ENCODE data around the gene SLC37A3. TPM values are rescaled to one million over a fixed set of nuclear protein-coding genes. Genes with fewer than 3 reads are reported as not detected.

Gene SLC37A3
- total RNA-seq, 1 donor from 2014 or later: 83.4 TPM

DNA sequence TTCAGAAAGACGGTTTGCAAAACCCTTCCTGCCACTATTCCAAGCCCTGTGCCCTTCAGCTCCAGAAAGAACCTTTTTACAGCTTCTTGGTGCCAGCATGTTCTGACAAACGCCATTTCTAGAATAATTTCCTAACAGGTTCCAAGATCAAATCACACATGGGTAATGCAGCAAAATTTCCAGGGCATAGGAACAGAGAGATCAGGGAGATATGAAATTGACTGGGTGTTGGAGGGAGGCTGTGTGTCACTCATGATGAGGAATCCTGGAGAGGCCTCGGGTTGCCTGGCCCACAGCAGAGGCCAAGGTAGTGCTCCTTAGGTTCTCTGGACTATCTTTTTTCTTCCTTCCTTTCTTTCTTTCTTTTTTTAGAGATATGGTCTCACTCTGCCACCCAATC, 35.1 kb upstream of the SLC37A3 start:
- no peak overlapping the region for H2AFZ ChIP-seq (replicated peaks)
- Mint-ChIP-seq H3K4me3 (no peak overlapping the region), H3K9me3 (peaks cover 2% of the 10 kb centered on the region), H3K27ac (no peak overlapping the region), H3K36me3 (no peaks in the 10 kb centered on the region), H3K27me3 (ENCODE audit: insufficient read depth, low read depth) (peaks cover 2% of the 10 kb centered on the region), H3K4me1 (no peaks in the 10 kb centered on the region)
- H3K9ac ChIP-seq: no peak overlapping the region
- H3K36me3 ChIP-seq: no peaks in the 10 kb centered on the region
- H3K27ac ChIP-seq: no peak overlapping the region
- no peaks in the 10 kb centered on the region for H3K27me3 ChIP-seq
- no peak for TF ChIP-seq EZH2 (IDR thresholded peaks at IDR 0.05)
- TF ChIP-seq, protein P1, sequence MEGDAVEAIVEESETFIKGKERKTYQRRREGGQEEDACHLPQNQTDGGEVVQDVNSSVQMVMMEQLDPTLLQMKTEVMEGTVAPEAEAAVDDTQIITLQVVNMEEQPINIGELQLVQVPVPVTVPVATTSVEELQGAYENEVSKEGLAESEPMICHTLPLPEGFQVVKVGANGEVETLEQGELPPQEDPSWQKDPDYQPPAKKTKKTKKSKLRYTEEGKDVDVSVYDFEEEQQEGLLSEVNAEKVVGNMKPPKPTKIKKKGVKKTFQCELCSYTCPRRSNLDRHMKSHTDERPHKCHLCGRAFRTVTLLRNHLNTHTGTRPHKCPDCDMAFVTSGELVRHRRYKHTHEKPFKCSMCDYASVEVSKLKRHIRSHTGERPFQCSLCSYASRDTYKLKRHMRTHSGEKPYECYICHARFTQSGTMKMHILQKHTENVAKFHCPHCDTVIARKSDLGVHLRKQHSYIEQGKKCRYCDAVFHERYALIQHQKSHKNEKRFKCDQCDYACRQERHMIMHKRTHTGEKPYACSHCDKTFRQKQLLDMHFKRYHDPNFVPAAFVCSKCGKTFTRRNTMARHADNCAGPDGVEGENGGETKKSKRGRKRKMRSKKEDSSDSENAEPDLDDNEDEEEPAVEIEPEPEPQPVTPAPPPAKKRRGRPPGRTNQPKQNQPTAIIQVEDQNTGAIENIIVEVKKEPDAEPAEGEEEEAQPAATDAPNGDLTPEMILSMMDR (IDR thresholded peaks at IDR 0.05): no peak
- no peak for TF ChIP-seq EZH2phosphoT487 (IDR thresholded peaks at IDR 0.05)
- no peak overlapping the region for H3K4me3 ChIP-seq
- DNase-seq (ENCODE audit: low spot score): no peak
- no peaks in the 10 kb centered on the region for H3F3A ChIP-seq (ENCODE audit: low read depth)
- no peaks in the 10 kb centered on the region for H3K9me3 ChIP-seq (ENCODE audit: low read depth)
- no peaks in the 10 kb centered on the region for H3K4me1 ChIP-seq
- no peaks in the 10 kb centered on the region for H3K79me2 ChIP-seq (ENCODE audit: low read depth)
- H4K20me1 ChIP-seq (ENCODE audit: low read depth): no peaks in the 10 kb centered on the region
- no peak overlapping the region for H3K4me2 ChIP-seq

GRCh38 chr7:140426130-140426529, 27.8 kb upstream of the SLC37A3 start:
- Histone ChIP-seq H3K27ac (no peak overlapping the region), H3K4me2 (no peak overlapping the region), H3K36me3 (no peaks in the 10 kb centered on the region), H3K9ac (no peak overlapping the region), H3K4me1 (no peaks in the 10 kb centered on the region), H2AFZ (replicated peaks) (no peak overlapping the region), H3K9me3 (ENCODE audit: low read depth) (no peaks in the 10 kb centered on the region), H4K20me1 (ENCODE audit: low read depth) (no peaks in the 10 kb centered on the region), H3K27me3 (no peaks in the 10 kb centered on the region), H3K79me2 (ENCODE audit: low read depth) (no peaks in the 10 kb centered on the region), H3K4me3 (no peak overlapping the region), H3F3A (ENCODE audit: low read depth) (no peaks in the 10 kb centered on the region)
- no peaks in the 10 kb centered on the region for H3K36me3 Mint-ChIP-seq
- H3K4me3 Mint-ChIP-seq: no peak overlapping the region
- DNase-seq (ENCODE audit: low spot score): no peak
- no peaks in the 10 kb centered on the region for H3K4me1 Mint-ChIP-seq
- no peak overlapping the region for H3K27ac Mint-ChIP-seq
- TF ChIP-seq EZH2 (IDR thresholded peaks at IDR 0.05): no peak
- TF ChIP-seq, protein P1 (IDR thresholded peaks at IDR 0.05): no peak
- no peak for TF ChIP-seq EZH2phosphoT487 (IDR thresholded peaks at IDR 0.05)
- peaks cover 8% of the 10 kb centered on the region for H3K27me3 Mint-ChIP-seq (ENCODE audit: insufficient read depth, low read depth)
- peaks cover 2% of the 10 kb centered on the region for H3K9me3 Mint-ChIP-seq

DNA sequence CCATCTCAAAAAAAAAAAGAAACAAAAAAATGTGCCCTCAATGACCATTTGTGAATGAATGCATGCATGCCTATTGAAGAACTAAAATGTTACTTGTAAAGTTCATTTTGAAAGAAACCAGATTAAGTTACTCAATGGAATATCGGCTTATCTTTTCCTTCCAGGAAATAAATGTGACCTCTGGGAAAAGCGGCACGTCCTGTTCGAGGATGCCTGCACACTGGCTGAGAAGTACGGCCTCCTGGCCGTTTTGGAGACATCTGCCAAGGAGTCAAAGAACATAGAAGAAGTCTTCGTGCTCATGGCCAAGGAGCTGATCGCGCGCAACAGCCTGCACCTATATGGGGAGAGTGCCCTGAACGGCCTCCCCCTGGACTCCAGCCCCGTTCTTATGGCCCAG, 27.4 kb upstream of the SLC37A3 start:
- Histone ChIP-seq H3K27me3 (no peaks in the 10 kb centered on the region), H3K9ac (no peak overlapping the region)
- no peak for DNase-seq (ENCODE audit: low spot score)

More for the DNA sequence above, 27.4 kb upstream of the SLC37A3 start:
- H4K20me1 ChIP-seq (ENCODE audit: low read depth): no peaks in the 10 kb centered on the region
- no peak overlapping the region for H3K27ac Mint-ChIP-seq
- no peak overlapping the region for H2AFZ ChIP-seq (replicated peaks)
- H3K36me3 Mint-ChIP-seq: no peaks in the 10 kb centered on the region
- peaks cover 8% of the 10 kb centered on the region for H3K27me3 Mint-ChIP-seq (ENCODE audit: insufficient read depth, low read depth)
- no peaks in the 10 kb centered on the region for H3K79me2 ChIP-seq (ENCODE audit: low read depth)
- no peak overlapping the region for H3K27ac ChIP-seq
- no peaks in the 10 kb centered on the region for H3K4me1 Mint-ChIP-seq
- no peak for TF ChIP-seq EZH2 (IDR thresholded peaks at IDR 0.05)
- no peak for TF ChIP-seq EZH2phosphoT487 (IDR thresholded peaks at IDR 0.05)
- TF ChIP-seq, protein P1 (IDR thresholded peaks at IDR 0.05): no peak
- no peaks in the 10 kb centered on the region for H3K4me1 ChIP-seq
- no peak overlapping the region for H3K4me2 ChIP-seq
- H3K9me3 Mint-ChIP-seq: peaks cover 1% of the 10 kb centered on the region
- H3K36me3 ChIP-seq: no peaks in the 10 kb centered on the region
- H3F3A ChIP-seq (ENCODE audit: low read depth): no peaks in the 10 kb centered on the region
- no peak overlapping the region for H3K4me3 ChIP-seq
- H3K9me3 ChIP-seq (ENCODE audit: low read depth): no peaks in the 10 kb centered on the region
- no peak overlapping the region for H3K4me3 Mint-ChIP-seq
